Stimulated activated CD4-positive, alpha-beta T cell treated with anti-CD3 and anti-CD28 coated beads, TNF-alpha, amount 100 ng/mL, for 24 hours (primary cell): ENCODE data around the gene BMX.

Experiments
- DNase-seq, 3 experiments: peaks; one replicate each; pipeline ENCODE4 v3.0.0-alpha.2; 2020; ENCODE audit warnings: low read depth in 3 of 3

Gene BMX

GRCh38 chrX:15507005-15507404, 6.4 kb downstream of the BMX start:
- DNase-seq, result no peak

DNA sequence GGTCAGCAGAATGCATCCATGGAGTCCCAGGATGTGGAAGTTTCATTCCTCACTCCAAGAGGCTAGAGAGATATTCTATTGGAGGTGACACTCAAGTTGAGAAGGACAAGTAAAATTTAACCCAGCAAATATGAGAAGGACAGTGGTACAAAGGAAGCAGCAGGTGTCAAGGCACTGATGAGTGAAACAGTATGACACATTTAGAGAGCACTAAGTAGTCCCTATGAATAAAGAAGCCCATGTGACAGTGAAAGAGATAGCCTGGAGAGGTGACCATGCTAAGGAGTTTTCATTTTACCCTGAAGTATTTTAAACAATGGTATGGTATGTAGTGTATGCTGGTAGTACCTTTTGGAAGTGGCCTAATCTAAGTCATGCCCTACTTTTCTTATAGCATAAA, 9.2 kb downstream of the BMX start:
- no peak for DNase-seq

- DNase-seq, result no peak
Measured at GRCh38 chrX:15511563-15511962, 11.0 kb downstream of the BMX start.

DNA sequence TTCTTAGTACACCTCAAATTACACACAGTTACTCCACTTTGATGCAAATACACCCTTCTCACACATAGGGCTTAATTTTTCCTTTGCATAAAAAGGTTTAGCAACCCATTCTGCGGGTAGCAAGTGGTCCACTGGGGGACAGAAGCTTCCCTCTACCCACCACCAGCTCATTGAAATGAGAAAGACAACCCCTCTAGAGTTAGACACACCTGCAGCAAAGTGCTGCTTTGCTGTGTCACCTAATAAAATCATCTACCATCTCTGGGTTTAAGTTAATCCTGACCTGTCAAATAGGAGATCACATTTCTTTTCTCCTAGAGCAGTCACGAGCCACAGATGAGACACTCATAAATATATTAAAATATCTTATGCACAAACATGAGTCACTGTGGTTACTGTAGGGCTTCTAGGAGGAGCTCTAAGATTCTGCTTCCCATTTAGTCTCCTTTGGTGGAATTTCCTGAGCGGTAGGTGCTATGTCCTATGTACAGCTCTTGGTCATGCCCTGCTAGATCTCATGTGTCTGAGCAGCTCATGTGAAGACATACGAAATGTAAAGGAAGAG, 11.9 kb downstream of the BMX start:
- no peak for DNase-seq

DNA sequence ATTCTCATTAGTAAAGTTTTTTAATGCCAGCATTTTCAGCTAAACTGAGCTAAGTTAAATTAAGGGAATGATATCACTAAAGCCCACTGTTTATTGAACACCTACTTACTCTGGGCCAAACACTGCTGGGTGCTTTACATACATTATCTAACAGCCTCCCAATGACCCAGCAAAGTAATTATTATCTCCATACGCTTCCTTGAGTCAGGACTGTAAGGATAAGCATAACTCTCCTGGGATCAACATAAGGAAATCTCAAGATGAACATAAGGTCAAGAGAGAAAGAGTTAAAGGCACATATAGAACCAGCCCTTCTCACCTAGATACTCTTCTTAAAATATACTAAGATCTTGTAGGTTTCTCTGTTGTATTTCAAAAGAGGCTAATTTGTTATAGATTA, 13.7 kb downstream of the BMX start:
- DNase-seq, result no peak

DNA sequence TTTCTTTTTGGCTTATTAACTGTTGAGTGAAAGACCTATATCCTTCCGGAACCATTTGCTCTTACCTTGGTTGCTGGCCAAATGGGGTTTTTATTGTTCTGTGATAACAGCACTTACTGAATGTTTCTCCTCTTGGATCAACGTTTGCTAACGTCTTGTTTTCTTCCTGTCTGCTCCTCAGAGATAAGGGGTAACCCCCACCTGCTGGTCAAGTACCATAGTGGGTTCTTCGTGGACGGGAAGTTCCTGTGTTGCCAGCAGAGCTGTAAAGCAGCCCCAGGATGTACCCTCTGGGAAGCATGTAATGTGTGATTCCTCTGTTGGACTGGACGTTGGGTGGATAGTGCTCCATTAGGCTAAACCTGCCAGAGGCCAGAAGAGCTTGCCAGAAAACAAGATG, 15.3 kb downstream of the BMX start:
- no peak for DNase-seq

DNA sequence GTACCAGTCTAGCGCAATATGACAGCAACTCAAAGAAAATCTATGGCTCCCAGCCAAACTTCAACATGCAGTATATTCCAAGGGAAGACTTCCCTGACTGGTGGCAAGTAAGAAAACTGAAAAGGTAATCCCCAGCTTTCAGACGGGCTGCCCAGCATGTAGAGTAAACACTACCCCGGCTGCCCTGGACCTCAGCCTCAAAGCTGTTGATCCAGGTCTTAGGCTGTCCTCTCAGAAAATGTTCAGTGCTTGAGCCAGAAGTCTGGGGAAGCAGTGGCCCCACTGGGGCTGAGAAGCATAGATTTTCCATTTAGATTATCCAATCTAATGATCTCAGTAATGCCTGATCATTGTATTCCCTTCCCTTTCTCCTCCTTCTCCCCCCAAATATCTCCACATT, 21.9 kb downstream of the BMX start:
- no peak for DNase-seq

- DNase-seq, result no peak
Measured at GRCh38 chrX:15523088-15523487, 22.5 kb downstream of the BMX start.

GRCh38 chrX:15524417-15524816, 23.8 kb downstream of the BMX start:
- DNase-seq, result no peak

DNA sequence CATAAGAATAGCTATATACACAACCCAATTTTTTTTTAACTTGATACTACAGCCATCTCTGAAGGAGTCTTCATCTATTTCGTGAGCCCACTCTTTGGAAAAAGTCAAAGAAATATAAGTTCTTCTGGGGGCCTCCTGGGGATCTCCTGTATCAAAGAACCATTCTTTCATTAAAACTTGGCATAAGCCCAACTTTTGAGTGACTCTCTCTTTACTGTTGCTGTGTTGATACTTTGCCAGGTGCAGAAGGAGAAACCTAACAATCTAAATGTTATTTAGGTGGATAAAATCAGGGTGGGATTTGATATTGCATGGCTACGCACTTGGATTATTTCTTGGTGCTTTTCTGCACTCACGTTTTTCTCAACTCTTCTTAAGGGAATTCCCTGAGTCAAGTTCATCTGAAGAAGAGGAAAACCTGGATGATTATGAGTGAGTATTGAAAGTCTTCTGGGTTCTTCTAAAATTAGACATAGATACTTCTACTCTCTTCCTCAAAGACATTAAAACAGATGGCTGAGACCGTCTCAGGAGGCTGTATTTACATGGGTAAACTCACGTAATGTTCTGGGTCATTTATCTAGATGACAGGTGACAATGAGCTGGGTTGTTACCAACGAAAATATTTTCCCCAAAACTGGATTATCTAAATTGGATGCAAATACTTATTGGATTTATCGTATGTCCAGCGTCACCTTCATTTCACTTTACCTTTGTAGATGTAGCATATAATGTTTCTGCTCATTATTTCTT, 25.2 kb downstream of the BMX start:
- DNase-seq, result no peak

DNA sequence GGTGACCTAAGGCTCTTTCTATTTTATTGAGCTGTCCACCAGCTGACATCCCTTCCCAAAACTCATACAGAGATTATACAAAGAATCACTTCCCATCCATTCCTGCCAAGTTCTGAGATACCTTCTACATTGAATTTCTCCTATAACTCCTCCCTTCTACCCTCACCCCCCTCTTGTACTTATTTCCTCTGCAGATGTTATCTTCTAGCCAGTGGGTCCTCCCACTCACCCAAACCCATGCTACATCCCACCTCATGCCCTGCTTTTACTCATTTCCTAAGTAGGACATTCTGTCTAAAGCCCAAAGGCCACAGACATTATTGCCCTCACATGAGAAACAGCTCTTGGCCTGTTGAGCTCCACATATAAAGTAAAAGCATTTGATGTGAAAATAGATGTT, 28.6 kb downstream of the BMX start:
- no peak for DNase-seq

- no peak for DNase-seq
Measured at GRCh38 chrX:15530318-15530717, 29.7 kb downstream of the BMX start.

DNA sequence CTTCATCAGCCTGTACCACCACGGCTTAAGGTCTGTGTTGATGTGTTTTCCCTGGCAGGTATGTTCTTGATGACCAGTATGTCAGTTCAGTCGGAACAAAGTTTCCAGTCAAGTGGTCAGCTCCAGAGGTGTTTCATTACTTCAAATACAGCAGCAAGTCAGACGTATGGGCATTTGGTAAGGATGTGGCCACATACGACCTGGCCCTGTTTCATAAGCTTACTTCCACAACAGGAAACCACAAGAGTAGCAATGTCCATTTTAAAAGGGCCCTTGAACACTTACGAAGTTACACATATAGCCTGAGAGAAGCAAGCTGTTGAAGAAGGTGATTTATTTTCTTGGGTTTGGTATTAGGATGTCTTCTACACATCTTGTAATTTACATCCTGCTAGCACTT, 46.1 kb downstream of the BMX start:
- DNase-seq, result no peak

- no peak for DNase-seq
Measured at GRCh38 chrX:15547356-15547755, 46.7 kb downstream of the BMX start.

GRCh38 chrX:15549189-15550012, 48.8 kb downstream of the BMX start:
- no peak for DNase-seq

- DNase-seq, result no peak
Measured at GRCh38 chrX:15559227-15559626, 58.6 kb downstream of the BMX start.

GRCh38 chrX:15560924-15561323, 60.3 kb downstream of the BMX start:
- no peak for DNase-seq

DNA sequence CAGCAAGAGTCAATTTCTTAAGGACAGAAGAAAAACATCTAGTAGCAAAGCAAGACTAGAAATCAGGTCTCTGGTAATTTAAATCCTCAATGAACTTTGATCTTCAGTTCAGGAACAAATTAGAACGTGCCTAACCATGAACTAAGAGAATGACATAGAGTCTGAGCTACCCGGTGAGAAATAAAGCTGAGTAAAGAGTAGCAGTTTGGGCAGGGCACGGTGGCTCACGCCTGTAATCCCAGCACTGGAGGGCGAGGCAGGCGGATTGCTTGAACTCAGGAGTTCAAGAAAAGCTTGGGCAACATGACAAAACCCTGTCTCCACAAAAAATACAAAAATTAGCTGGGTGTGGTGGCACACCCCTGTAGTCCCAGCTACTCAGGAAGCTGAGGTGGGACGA, 62.4 kb downstream of the BMX start:
- no peak for DNase-seq

DNA sequence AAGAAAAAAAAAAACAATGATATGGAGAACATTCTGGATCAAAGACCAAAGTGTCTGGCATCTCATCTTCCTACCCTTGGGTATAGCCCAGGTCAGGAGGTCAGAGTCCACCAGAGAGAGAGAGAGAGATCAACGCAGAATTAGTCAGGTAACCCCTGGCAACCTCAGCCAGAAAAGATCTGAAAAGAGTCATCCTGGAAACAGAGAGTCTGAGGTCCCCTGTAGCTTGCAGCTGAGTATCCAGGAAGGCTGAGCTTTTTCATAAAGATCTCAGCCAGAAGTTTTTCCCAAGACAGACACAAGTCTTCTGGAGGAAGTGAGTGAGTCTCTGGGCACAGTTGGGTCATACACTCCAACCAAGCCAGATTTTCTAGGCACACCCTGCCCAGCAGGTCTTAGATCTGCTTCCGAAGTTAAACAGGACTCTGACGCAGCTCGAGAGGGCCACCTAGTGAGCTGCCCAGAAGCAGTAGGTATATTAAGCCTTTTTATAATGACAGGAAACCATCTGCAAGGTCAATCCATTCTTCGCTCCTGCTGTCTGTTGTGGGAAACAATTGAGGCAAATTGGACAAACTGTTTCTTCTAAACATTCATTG, 64.5 kb downstream of the BMX start:
- peak in 1 of 3 experiments; percentile 19 for DNase-seq

- DNase-seq, result no peak
Measured at GRCh38 chrX:15566244-15566643, 65.6 kb downstream of the BMX start.

DNA sequence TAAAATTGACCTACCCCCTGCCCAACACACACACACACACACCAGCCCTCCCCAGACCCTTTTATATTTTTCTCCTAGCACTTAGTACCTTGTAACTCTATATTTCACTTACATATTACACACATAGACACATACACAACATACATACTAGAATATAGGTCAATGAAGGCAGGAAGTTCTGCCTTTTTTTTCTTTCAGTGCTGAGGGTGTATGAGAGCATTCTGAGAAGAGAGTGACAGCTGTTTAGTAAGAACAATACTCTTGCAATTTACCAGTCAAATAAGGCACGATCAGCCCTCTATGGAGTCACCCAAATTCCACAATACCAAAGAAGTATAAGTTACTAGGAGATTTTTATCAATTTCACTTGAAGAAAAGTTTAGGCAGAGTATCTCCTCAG, 66.7 kb downstream of the BMX start:
- no peak for DNase-seq

DNA sequence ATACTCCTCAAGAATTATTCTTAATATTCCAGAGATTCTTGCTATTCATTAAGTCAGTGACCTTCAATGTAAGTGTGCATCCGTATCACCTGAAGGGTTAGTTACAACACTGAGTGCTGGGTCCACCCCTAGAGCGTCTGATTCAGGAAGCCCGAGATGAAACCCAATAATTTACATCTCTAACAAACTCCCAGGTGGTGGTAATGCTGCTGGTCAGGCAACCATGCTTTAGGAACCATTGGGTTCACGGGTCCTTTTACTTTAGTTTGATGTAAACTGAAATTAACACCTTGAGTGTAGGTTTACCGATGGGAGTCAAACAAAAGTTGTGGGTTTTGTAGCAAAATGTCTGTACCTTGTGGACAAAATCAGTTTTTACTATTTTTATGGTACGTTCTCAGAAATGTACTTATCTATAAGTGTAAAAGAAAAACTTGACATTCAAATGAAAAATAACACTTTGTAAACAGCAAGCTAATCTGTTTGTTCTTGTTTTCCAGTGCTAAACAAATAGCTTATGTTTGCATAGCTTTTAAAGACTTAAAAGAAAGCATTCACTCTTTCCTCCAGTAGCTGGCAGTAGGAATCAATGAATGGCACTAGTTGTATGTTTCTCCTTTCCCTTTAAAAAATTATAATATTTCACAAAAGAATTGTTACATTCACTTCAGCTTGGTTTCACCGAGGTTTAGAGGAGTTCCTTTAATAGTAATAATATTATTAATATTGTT, 67.4 kb downstream of the BMX start:
- DNase-seq, result no peak
